ENCODE results near the gene LRRC25.

The LRRC25 gene

DNA sequence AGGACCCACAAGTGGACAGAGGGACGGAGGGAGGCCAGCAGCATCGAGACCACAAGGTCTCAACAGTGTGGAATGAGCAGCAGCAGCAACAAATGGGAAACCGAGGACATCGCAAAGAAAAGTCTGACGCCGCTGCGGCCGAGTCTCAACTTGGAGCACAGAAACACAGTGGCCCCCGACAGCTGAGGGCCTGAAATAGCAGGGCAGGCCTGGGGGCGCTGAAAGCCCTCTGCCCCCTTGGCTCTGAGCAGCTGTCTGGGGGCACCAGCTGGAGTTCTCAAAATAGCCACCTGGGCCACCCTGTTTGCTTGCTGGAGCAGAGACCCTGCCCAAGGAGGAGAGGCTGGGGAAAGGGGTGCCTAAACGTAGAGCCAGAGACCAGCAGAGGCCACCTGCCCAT, 46.4 kb upstream of the LRRC25 start:
- Mint-ChIP-seq H3K27me3 (ENCODE audit: low read depth, poor library complexity) (peaks cover 4% of the 10 kb centered on the region), H3K4me1 (peaks cover 65% of the 10 kb centered on the region), H3K9me3 (no peaks in the 10 kb centered on the region), H3K4me3 (no peak overlapping the region), H3K36me3 (ENCODE audit: low read depth) (peaks cover 16% of the 10 kb centered on the region), H3K27ac (no peak overlapping the region)
- TF ChIP-seq, protein P1, sequence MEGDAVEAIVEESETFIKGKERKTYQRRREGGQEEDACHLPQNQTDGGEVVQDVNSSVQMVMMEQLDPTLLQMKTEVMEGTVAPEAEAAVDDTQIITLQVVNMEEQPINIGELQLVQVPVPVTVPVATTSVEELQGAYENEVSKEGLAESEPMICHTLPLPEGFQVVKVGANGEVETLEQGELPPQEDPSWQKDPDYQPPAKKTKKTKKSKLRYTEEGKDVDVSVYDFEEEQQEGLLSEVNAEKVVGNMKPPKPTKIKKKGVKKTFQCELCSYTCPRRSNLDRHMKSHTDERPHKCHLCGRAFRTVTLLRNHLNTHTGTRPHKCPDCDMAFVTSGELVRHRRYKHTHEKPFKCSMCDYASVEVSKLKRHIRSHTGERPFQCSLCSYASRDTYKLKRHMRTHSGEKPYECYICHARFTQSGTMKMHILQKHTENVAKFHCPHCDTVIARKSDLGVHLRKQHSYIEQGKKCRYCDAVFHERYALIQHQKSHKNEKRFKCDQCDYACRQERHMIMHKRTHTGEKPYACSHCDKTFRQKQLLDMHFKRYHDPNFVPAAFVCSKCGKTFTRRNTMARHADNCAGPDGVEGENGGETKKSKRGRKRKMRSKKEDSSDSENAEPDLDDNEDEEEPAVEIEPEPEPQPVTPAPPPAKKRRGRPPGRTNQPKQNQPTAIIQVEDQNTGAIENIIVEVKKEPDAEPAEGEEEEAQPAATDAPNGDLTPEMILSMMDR (IDR thresholded peaks at IDR 0.05): no peak
- DNase-seq: no peak

DNA sequence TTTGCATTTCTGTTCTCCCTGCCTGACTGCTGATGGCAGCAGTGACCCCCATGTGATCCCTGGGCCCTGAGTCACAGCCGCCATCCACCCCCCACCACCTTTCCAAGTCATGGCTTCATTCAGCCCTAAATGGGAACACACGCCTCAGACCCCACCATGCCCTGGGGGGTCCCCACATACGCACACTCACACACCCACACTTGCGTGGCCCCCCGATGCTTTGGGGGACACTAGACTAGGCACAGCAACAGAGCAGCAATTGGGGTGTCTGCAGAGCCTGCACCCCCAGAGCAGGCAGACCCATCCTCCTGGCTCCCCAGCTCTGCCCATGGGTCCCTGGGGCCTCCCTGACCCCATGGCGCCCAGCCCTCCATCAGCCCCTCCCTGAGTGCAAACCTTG, 46.0 kb upstream of the LRRC25 start:
- no peaks in the 10 kb centered on the region for H3K9me3 Mint-ChIP-seq
- no peak overlapping the region for H3K4me3 Mint-ChIP-seq
- TF ChIP-seq, protein P1 (IDR thresholded peaks at IDR 0.05): no peak
- peak overlapping the region; percentile 93 for H3K27ac Mint-ChIP-seq
- peaks cover 4% of the 10 kb centered on the region for H3K27me3 Mint-ChIP-seq (ENCODE audit: low read depth, poor library complexity)
- no peak for DNase-seq
- H3K4me1 Mint-ChIP-seq: peaks cover 68% of the 10 kb centered on the region
- H3K36me3 Mint-ChIP-seq (ENCODE audit: low read depth): peaks cover 11% of the 10 kb centered on the region

DNA sequence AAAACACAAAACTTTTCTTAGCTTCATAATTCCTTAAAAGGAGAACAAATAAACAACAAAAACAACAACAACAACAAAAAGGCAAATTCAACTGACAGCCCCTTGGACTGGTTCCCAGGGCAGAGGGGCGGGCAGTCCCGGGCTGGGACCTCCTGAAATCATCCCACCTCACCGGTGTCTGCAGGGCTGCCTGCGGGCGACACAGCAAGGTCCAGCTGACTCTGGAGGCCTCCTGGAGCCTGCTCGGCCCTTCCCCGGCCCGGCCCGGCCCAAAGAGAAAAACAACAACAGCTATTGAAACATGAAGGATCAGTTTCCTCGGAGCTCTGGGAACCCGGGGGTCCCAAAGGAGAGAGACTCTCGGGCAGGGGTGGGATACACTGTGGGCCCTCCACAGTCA, 45.5 kb upstream of the LRRC25 start:
- Mint-ChIP-seq H3K36me3 (ENCODE audit: low read depth) (peaks cover 7% of the 10 kb centered on the region), H3K4me1 (peaks cover 65% of the 10 kb centered on the region), H3K27ac (peak overlapping the region; percentile 50), H3K27me3 (ENCODE audit: low read depth, poor library complexity) (peaks cover 4% of the 10 kb centered on the region), H3K9me3 (no peaks in the 10 kb centered on the region), H3K4me3 (no peak overlapping the region)
- TF ChIP-seq, protein P1 (IDR thresholded peaks at IDR 0.05): no peak
- no peak for DNase-seq

DNA sequence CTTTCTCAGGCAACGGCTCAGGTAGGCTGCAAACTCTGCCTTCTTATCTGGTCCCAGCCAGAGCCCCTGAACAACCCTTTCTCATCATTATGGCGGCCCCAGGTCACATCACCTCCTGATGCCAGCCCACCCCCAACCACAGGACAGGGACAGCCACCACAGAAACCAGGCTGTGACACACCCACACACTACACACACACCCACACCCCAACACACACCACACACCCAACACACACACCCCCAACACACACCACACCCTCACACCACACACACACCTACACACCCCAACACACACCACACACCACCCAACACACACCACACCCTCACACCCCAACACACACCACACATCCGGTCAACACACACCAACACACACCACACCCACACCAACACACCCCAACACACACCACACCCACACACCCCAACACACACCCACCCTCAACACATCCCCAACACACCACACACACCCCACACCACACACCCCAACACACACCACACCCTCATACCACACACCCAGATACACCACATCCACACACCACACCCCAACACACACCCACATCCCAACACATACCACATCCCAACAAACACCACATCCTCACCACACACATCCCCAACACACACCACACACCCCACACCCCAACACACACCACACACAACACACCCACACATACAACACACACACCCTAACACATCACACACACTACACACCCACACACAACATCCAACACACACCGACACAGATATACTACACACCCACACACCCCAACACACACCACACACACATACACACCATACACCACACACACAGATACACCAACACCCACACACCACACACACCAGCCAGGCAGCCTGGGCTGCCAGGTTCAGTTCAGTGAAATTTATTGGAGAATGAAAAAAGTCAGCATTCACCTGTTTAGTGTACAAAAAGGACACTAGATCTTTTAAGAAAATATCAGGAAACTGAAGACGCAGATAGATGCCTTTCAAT, 44.7 kb upstream of the LRRC25 start:
- no peak for DNase-seq
- peaks cover 4% of the 10 kb centered on the region for H3K27me3 Mint-ChIP-seq (ENCODE audit: low read depth, poor library complexity)
- no peak overlapping the region for H3K4me3 Mint-ChIP-seq

DNA sequence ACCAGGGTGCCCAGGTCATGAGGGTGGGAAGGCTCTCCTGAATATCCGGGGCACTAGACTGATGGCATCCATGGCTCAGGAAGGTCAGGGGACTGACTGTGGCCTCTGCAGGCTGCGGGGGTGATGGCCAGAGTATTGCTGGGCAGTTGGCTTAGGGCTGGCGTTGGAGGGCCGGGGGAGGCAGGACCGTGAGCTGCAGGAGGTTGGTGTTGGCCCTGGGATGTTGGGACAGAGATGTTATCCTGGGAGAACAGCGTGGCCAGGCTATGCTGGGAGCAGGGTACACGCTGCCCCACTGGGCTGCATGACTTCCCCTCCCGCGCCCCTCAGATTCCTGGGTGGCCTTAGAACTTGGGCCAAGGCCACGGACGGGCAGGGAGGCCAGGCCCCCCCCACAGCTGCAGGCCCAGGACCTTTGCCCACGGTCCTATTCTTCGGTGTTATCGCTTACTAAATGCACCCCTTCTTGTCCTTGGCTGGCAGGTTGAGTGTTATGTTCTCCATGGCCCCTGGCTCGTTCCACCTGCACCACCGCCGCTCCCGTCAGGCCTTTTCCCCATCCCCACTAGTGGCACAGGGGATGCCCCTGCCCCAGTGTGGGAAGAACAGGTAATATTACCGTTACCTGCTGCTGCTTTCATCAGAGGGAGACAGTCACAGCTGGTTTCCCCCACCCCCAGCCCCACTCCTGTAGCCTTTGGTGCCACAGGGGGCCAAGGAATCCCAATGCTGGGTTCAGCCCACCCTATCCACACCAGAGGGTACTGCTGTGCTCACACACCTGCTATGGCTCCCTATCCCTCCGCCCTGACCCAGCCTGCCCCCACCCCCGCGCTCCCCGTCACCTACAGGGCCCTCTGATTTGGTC, 43.7 kb upstream of the LRRC25 start:
- H3K4me3 Mint-ChIP-seq: no peak overlapping the region
- DNase-seq: no peak
- H3K27me3 Mint-ChIP-seq (ENCODE audit: low read depth, poor library complexity): peaks cover 4% of the 10 kb centered on the region
- H3K4me1 Mint-ChIP-seq: peaks cover 54% of the 10 kb centered on the region
- H3K36me3 Mint-ChIP-seq (ENCODE audit: low read depth): peaks cover 8% of the 10 kb centered on the region
- TF ChIP-seq, protein P1 (IDR thresholded peaks at IDR 0.05): no peak
- H3K27ac Mint-ChIP-seq: peak overlapping the region; percentile 54
- no peaks in the 10 kb centered on the region for H3K9me3 Mint-ChIP-seq

More for the DNA sequence above, 44.7 kb upstream of the LRRC25 start:
- Mint-ChIP-seq H3K9me3 (no peaks in the 10 kb centered on the region), H3K36me3 (ENCODE audit: low read depth) (peaks cover 7% of the 10 kb centered on the region), H3K4me1 (peaks cover 59% of the 10 kb centered on the region), H3K27ac (no peak overlapping the region)
- TF ChIP-seq, protein P1 (IDR thresholded peaks at IDR 0.05): no peak

All from nephron progenitor cell (in vitro differentiated cells).